Astrocyte (in vitro differentiated cells and primary cell): Measurements from ENCODE around the gene DNAJC27. TPM values are rescaled to one million over a fixed set of nuclear protein-coding genes. Genes with fewer than 3 reads are reported as not detected.

Source experiments
- DNase-seq: peaks from one replicate; pipeline ENCODE4 v3.0.0-alpha.2; 2010; ENCODE audit warnings: low read depth
- FAIRE-seq: peaks from 2 replicates; lab custom pipeline; 2011; peaks lifted over from hg19 to GRCh38; lab: Jason Lieb, UNC
- H2AFZ ChIP-seq: 2 replicates; pipeline ENCODE4 v1.6.0; 2012; ENCODE audit warnings: low read depth, low read length, inconsistent platforms
- H3K27ac ChIP-seq: 2 replicates; pipeline ENCODE4 v1.5.1; 2011; ENCODE audit warnings: low read depth, low read length, inconsistent platforms
- H3K27me3 ChIP-seq: 2 replicates; pipeline ENCODE4 v1.6.0; 2011; ENCODE audit warnings: low read length, inconsistent platforms; ENCODE audit not compliant: insufficient read depth
- H3K36me3 ChIP-seq: 2 replicates; pipeline ENCODE4 v1.5.1; 2011; ENCODE audit warnings: low read length, inconsistent platforms; ENCODE audit not compliant: insufficient read depth
- H3K4me1 ChIP-seq: 2 replicates; pipeline ENCODE4 v1.5.1; 2011; ENCODE audit warnings: low read length, inconsistent platforms; ENCODE audit not compliant: insufficient read depth
- H3K4me2 ChIP-seq: 2 replicates; pipeline ENCODE4 v1.6.0; 2012; ENCODE audit warnings: low read length, inconsistent platforms
- H3K4me3 ChIP-seq: 2 replicates; pipeline ENCODE4 v1.5.1; 2011; ENCODE audit warnings: low read depth, mild to moderate bottlenecking, low read length, inconsistent platforms; ENCODE audit not compliant: insufficient read depth
- H3K79me2 ChIP-seq: 2 replicates; pipeline ENCODE4 v1.6.0; 2012; ENCODE audit warnings: mild to moderate bottlenecking, low read length, inconsistent platforms; ENCODE audit not compliant: insufficient read depth
- H3K9ac ChIP-seq: 2 replicates; pipeline ENCODE4 v1.6.0; 2012; ENCODE audit warnings: mild to moderate bottlenecking, low read length, inconsistent platforms
- H3K9me3 ChIP-seq: 2 replicates; pipeline ENCODE4 v1.5.1; 2012; ENCODE audit warnings: low read depth, mild to moderate bottlenecking, low read length, inconsistent platforms; ENCODE audit not compliant: insufficient read depth
- H4K20me1 ChIP-seq: 2 replicates; pipeline ENCODE4 v1.6.0; 2012; ENCODE audit warnings: low read length, inconsistent platforms; ENCODE audit not compliant: insufficient read depth
- H3K27ac Mint-ChIP-seq: one replicate; pipeline ENCODE4 v1.8.0; 2021; ENCODE audit warnings: mild to moderate bottlenecking, mixed read lengths; ENCODE audit not compliant: unreplicated experiment
- H3K27me3 Mint-ChIP-seq: one replicate; pipeline ENCODE4 v1.8.0; 2021; ENCODE audit warnings: low read depth, mixed read lengths; ENCODE audit not compliant: unreplicated experiment
- H3K36me3 Mint-ChIP-seq: one replicate; pipeline ENCODE4 v1.8.0; 2021; ENCODE audit warnings: low read depth, mixed read lengths; ENCODE audit not compliant: unreplicated experiment
- H3K4me1 Mint-ChIP-seq: one replicate; pipeline ENCODE4 v1.8.0; 2021; ENCODE audit warnings: low read depth, mixed read lengths; ENCODE audit not compliant: unreplicated experiment
- H3K4me3 Mint-ChIP-seq: one replicate; pipeline ENCODE4 v1.8.0; 2021; ENCODE audit warnings: mild to moderate bottlenecking, moderate library complexity, mixed read lengths; ENCODE audit not compliant: unreplicated experiment
- H3K9me3 Mint-ChIP-seq: one replicate; pipeline ENCODE4 v1.8.0; 2021; ENCODE audit warnings: mild to moderate bottlenecking, mixed read lengths; ENCODE audit not compliant: unreplicated experiment
- CTCF ChIP-seq: IDR thresholded peaks from 2 replicates; pipeline ENCODE4 v1.5.1; 2011; ENCODE audit warnings: low read depth, mild to moderate bottlenecking, inconsistent platforms, low read length, moderate library complexity; ENCODE audit not compliant: insufficient read depth
- EZH2 ChIP-seq: IDR thresholded peaks from 2 replicates; pipeline ENCODE4 v1.6.1; 2012; ENCODE audit warnings: mild to moderate bottlenecking, low read length, inconsistent platforms; ENCODE audit not compliant: insufficient read depth
- total RNA-seq: library from RNA; stranded (reverse); gene quantifications from 2 replicates; pipeline ENCODE4 v1.2.1, GENCODE V29; 2021

DNAJC27 gene
- total RNA-seq, 1 donor from 2014 or later: 3.5 TPM

DNA sequence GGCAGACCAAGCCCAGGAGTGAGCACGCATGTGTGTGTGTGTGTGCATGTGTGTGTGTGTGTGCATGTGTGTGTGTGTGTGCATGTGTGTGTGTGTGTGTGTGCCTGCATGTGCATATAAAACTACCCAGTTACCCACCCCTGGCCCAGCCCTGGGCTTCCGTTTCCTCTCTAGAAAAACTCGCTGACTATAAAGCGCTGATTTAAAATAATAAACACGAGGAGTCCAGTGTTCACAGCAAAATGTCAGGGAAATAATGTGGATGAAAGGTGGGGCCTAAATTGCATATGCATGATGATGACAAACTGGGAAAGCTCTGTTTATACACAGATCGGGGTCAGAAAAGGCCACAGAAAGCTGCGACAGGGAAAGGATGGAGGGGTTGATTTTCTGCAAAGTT lies 59.2 kb downstream of the DNAJC27 start:
- H3K9ac ChIP-seq: no peak overlapping the region
- H3K27ac ChIP-seq: no peak overlapping the region
- no peak overlapping the region for H3K27ac Mint-ChIP-seq
- no peaks in the 10 kb centered on the region for H3K9me3 ChIP-seq
- no peaks in the 10 kb centered on the region for H3K27me3 ChIP-seq
- peaks cover 2% of the 10 kb centered on the region for H3K4me1 Mint-ChIP-seq
- peaks cover 6% of the 10 kb centered on the region for H3K36me3 Mint-ChIP-seq
- H2AFZ ChIP-seq: no peak overlapping the region
- H3K9me3 Mint-ChIP-seq: peaks cover 4% of the 10 kb centered on the region
- TF ChIP-seq EZH2 (no peak), CTCF (no peak)
- H3K4me2 ChIP-seq: no peak overlapping the region
- no peaks in the 10 kb centered on the region for H3K27me3 Mint-ChIP-seq
- H3K4me1 ChIP-seq: peaks cover 6% of the 10 kb centered on the region
- H3K36me3 ChIP-seq: no peaks in the 10 kb centered on the region
- FAIRE-seq: no peak
- no peaks in the 10 kb centered on the region for H3K79me2 ChIP-seq
- H4K20me1 ChIP-seq: peaks cover 34% of the 10 kb centered on the region
- H3K4me3 ChIP-seq: no peak overlapping the region
- no peak for DNase-seq
- H3K4me3 Mint-ChIP-seq: no peak overlapping the region

- Histone ChIP-seq H4K20me1 (peaks cover 22% of the 10 kb centered on the region), H3K27me3 (no peaks in the 10 kb centered on the region), H3K9me3 (no peaks in the 10 kb centered on the region), H3K4me1 (no peaks in the 10 kb centered on the region), H2AFZ (no peak overlapping the region), H3K79me2 (no peaks in the 10 kb centered on the region), H3K4me2 (no peak overlapping the region), H3K36me3 (no peaks in the 10 kb centered on the region), H3K27ac (no peak overlapping the region), H3K9ac (no peak overlapping the region), H3K4me3 (no peak overlapping the region)
- no peak for DNase-seq
- TF ChIP-seq EZH2: no peak
- no peak for TF ChIP-seq CTCF
- peaks cover 5% of the 10 kb centered on the region for H3K4me1 Mint-ChIP-seq
- no peak for FAIRE-seq
- no peak overlapping the region for H3K4me3 Mint-ChIP-seq
- H3K27me3 Mint-ChIP-seq: no peaks in the 10 kb centered on the region
- H3K27ac Mint-ChIP-seq: no peak overlapping the region
- peaks cover 4% of the 10 kb centered on the region for H3K9me3 Mint-ChIP-seq
- peaks cover 5% of the 10 kb centered on the region for H3K36me3 Mint-ChIP-seq
Measured at GRCh38 chr2:24910245-24910644, 61.5 kb downstream of the DNAJC27 start.

- no peak overlapping the region for H3K27ac Mint-ChIP-seq
- H3K36me3 Mint-ChIP-seq: peaks cover 7% of the 10 kb centered on the region
- DNase-seq: peak; percentile 67
- Histone ChIP-seq H3K36me3 (no peaks in the 10 kb centered on the region), H4K20me1 (peaks cover 17% of the 10 kb centered on the region), H3K9me3 (no peaks in the 10 kb centered on the region), H3K27me3 (no peaks in the 10 kb centered on the region), H2AFZ (no peak overlapping the region), H3K79me2 (no peaks in the 10 kb centered on the region), H3K9ac (no peak overlapping the region), H3K4me2 (no peak overlapping the region), H3K27ac (no peak overlapping the region), H3K4me3 (no peak overlapping the region), H3K4me1 (no peaks in the 10 kb centered on the region)
- H3K4me1 Mint-ChIP-seq: peaks cover 5% of the 10 kb centered on the region
- FAIRE-seq: peak; percentile 41
- no peaks in the 10 kb centered on the region for H3K27me3 Mint-ChIP-seq
- peaks cover 4% of the 10 kb centered on the region for H3K9me3 Mint-ChIP-seq
- no peak overlapping the region for H3K4me3 Mint-ChIP-seq
- no peak for TF ChIP-seq CTCF
- TF ChIP-seq EZH2: no peak
Measured at GRCh38 chr2:24909555-24910177, 62.1 kb downstream of the DNAJC27 start.
